ENCODE measurements around the gene RNF166. TPM values are rescaled to one million over a fixed set of nuclear protein-coding genes. Genes with fewer than 3 reads are reported as not detected.

Gene RNF166
- total and polyA plus RNA-seq, 2 donors (not counting 1 experiment from before 2014, with no cell fraction given) = 6.6 to 9.7 TPM

GRCh38 chr16:88711750-88712340 lies 5.6 kb upstream of the RNF166 start:
- H3K27me3 ChIP-seq (ENCODE audit: control insufficient read depth, insufficient read depth, low read length) = no peaks in the 10 kb centered on the region
- H4K20me1 ChIP-seq (ENCODE audit: control insufficient read depth, extremely low read depth, insufficient read depth, low read length) = no peaks in the 10 kb centered on the region
- no peak overlapping the region for H3K9ac ChIP-seq (ENCODE audit: insufficient read depth, low read length)
- H2AFZ ChIP-seq (ENCODE audit: low read length) = no peak overlapping the region
- no peaks in the 10 kb centered on the region for H3K9me3 ChIP-seq (ENCODE audit: control insufficient read depth, insufficient read depth, low read depth, low read length)
- TF ChIP-seq CTCF (conservative IDR thresholded peaks at IDR 0.05 in 1 of 2, IDR thresholded peaks at IDR 0.05 in 1 of 2; ENCODE audit: low read depth in 1 of 2, low read length in 2 of 2) = no peak
- no peak overlapping the region for H3K4me3 ChIP-seq (replicated peaks in 1 of 4; ENCODE audit: control extremely low read depth in 1 of 4, insufficient read depth in 1 of 4, low read depth in 3 of 4, low read length in 4 of 4)
- no peaks in the 10 kb centered on the region for H3K4me1 ChIP-seq (ENCODE audit: control insufficient read depth, extremely low read depth, insufficient read depth, low read length)
- no peak overlapping the region for H3K27ac ChIP-seq (ENCODE audit: insufficient read depth, low read length)
- H3K4me2 ChIP-seq (ENCODE audit: extremely low read depth, insufficient read depth, low read length) = no peak overlapping the region
- DNase-seq (ENCODE audit: low read depth in 2 of 2) = no peak
- H3K36me3 ChIP-seq (ENCODE audit: control insufficient read depth, insufficient read depth, low read length) = peaks cover 33% of the 10 kb centered on the region
- H3K79me2 ChIP-seq (ENCODE audit: control insufficient read depth, insufficient read depth, low read length) = peaks cover 23% of the 10 kb centered on the region

- Histone ChIP-seq H4K20me1 (ENCODE audit: control insufficient read depth, extremely low read depth, insufficient read depth, low read length) (no peaks in the 10 kb centered on the region), H3K4me3 (replicated peaks in 1 of 4; ENCODE audit: control extremely low read depth in 1 of 4, insufficient read depth in 1 of 4, low read depth in 3 of 4, low read length in 4 of 4) (no peak overlapping the region), H2AFZ (ENCODE audit: low read length) (no peak overlapping the region)
Observed at GRCh38 chr16:88710556-88710955, 4.3 kb upstream of the RNF166 start.

More at GRCh38 chr16:88710556-88710955, 4.3 kb upstream of the RNF166 start:
- Histone ChIP-seq H3K4me2 (ENCODE audit: extremely low read depth, insufficient read depth, low read length) (no peak overlapping the region), H3K4me1 (ENCODE audit: control insufficient read depth, extremely low read depth, insufficient read depth, low read length) (no peaks in the 10 kb centered on the region), H3K9me3 (ENCODE audit: control insufficient read depth, insufficient read depth, low read depth, low read length) (no peaks in the 10 kb centered on the region), H3K79me2 (ENCODE audit: control insufficient read depth, insufficient read depth, low read length) (peaks cover 28% of the 10 kb centered on the region), H3K9ac (ENCODE audit: insufficient read depth, low read length) (no peak overlapping the region), H3K36me3 (ENCODE audit: control insufficient read depth, insufficient read depth, low read length) (peaks cover 21% of the 10 kb centered on the region), H3K27ac (ENCODE audit: insufficient read depth, low read length) (no peak overlapping the region), H3K27me3 (ENCODE audit: control insufficient read depth, insufficient read depth, low read length) (no peaks in the 10 kb centered on the region)
- DNase-seq (ENCODE audit: low read depth in 2 of 2) = no peak
- TF ChIP-seq EZH2 (IDR thresholded peaks at IDR 0.05; ENCODE audit: low read length, missing control alignments) = no peak
- no peak for TF ChIP-seq CTCF (conservative IDR thresholded peaks at IDR 0.05 in 1 of 2, IDR thresholded peaks at IDR 0.05 in 1 of 2; ENCODE audit: low read depth in 1 of 2, low read length in 2 of 2)
